DOHH2 (cell line): ENCODE results near the gene WHRN.

Experiments used
- H3F3A ChIP-seq: fragments of 200-600 bp; sonication (generic), shearing (Covaris generic); 2 replicates; pipeline ENCODE4 v1.6.0; 2016; ENCODE audit warnings: antibody characterized with exemption, mild to moderate bottlenecking; ENCODE audit not compliant: control insufficient read depth, insufficient read depth
- H3K27ac ChIP-seq: fragments of 200-600 bp; sonication (generic); 2 replicates; pipeline ENCODE4 v1.5.1; 2014; ENCODE audit warnings: low read depth, mild to moderate bottlenecking, low read length, moderate library complexity
- H3K27me3 ChIP-seq: fragments of 200-600 bp; sonication (generic); 2 replicates; pipeline ENCODE4 v1.6.1; 2014; ENCODE audit warnings: mild to moderate bottlenecking, low read length, mixed read lengths; ENCODE audit not compliant: control insufficient read depth
- H3K36me3 ChIP-seq: fragments of 200-600 bp; sonication (generic); 2 replicates; pipeline ENCODE4 v1.6.1; 2014; ENCODE audit warnings: mild to moderate bottlenecking, low read length, moderate library complexity, mixed read lengths; ENCODE audit not compliant: control insufficient read depth
- H3K4me1 ChIP-seq: fragments of 200-600 bp; sonication (generic); 2 replicates; pipeline ENCODE4 v1.6.1; 2014; ENCODE audit warnings: mild to moderate bottlenecking, low read length, mixed read lengths; ENCODE audit not compliant: control insufficient read depth
- H3K4me2 ChIP-seq: fragments of 200-600 bp; sonication (generic); 2 replicates; pipeline ENCODE4 v1.6.0; 2014; ENCODE audit warnings: mild to moderate bottlenecking, low read length, moderate library complexity
- H3K4me3 ChIP-seq: fragments of 200-600 bp; sonication (generic); 2 replicates; pipeline ENCODE4 v1.5.1; 2014; ENCODE audit warnings: mild to moderate bottlenecking, low read length, mixed read lengths
- H3K79me2 ChIP-seq: fragments of 200-600 bp; sonication (generic); 2 replicates; pipeline ENCODE4 v1.6.1; 2014; ENCODE audit warnings: mild to moderate bottlenecking, low read length, mixed read lengths; ENCODE audit not compliant: control insufficient read depth
- H3K9me2 ChIP-seq: fragments of 200-600 bp; sonication (generic); replicated peaks from 2 replicates; pipeline ENCODE4 v1.6.1; 2014; ENCODE audit warnings: mild to moderate bottlenecking, low read length, mixed read lengths; ENCODE audit not compliant: control insufficient read depth
- H3K9me3 ChIP-seq: fragments of 200-600 bp; sonication (generic); 2 replicates; pipeline ENCODE4 v1.6.1; 2014; ENCODE audit warnings: antibody characterized with exemption, low read length, mixed read lengths; ENCODE audit not compliant: control insufficient read depth, insufficient read depth
- H4K20me1 ChIP-seq: fragments of 200-600 bp; sonication (generic); 2 replicates; pipeline ENCODE4 v1.6.0; 2014; ENCODE audit warnings: low read depth, mild to moderate bottlenecking, antibody characterized with exemption, low read length, moderate library complexity; ENCODE audit not compliant: control insufficient read depth, insufficient read depth
- CTCF ChIP-seq: fragments of 200-600 bp; sonication (generic); IDR thresholded peaks from one replicate; pipeline ENCODE4 v1.5.1; 2014; ENCODE audit warnings: antibody characterized with exemption, mild to moderate bottlenecking, low read depth, low read length; ENCODE audit not compliant: poor library complexity, severe bottlenecking
- EZH2phosphoT487 ChIP-seq: fragments of 200-600 bp; sonication (generic); IDR thresholded peaks from 2 replicates; pipeline ENCODE4 v1.6.1; 2017; ENCODE audit warnings: borderline replicate concordance, mild to moderate bottlenecking, antibody characterized with exemption, low read length, moderate library complexity, mixed read lengths

The WHRN gene

GRCh38 chr9:114419796-114420195, 85.5 kb downstream of the WHRN start:
- Histone ChIP-seq H3K9me3 (no peaks in the 10 kb centered on the region), H3K27ac (no peak overlapping the region), H3K4me2 (no peak overlapping the region), H3K9me2 (no peaks in the 10 kb centered on the region), H4K20me1 (no peaks in the 10 kb centered on the region), H3K27me3 (peaks cover 16% of the 10 kb centered on the region; the same call in 1 of the 2 replicates), H3K4me1 (no peaks in the 10 kb centered on the region), H3K36me3 (no peaks in the 10 kb centered on the region), H3F3A (no peaks in the 10 kb centered on the region), H3K4me3 (no peak overlapping the region), H3K79me2 (no peaks in the 10 kb centered on the region)
- TF ChIP-seq CTCF (no peak), EZH2phosphoT487 (no peak)

- no peaks in the 10 kb centered on the region for H4K20me1 ChIP-seq
- no peak overlapping the region for H3K4me2 ChIP-seq
- no peak overlapping the region for H3K27ac ChIP-seq
- H3F3A ChIP-seq = no peaks in the 10 kb centered on the region
- TF ChIP-seq CTCF (no peak), EZH2phosphoT487 (no peak)
- H3K4me3 ChIP-seq = no peak overlapping the region
- no peaks in the 10 kb centered on the region for H3K9me2 ChIP-seq
- peaks cover 10% of the 10 kb centered on the region; the same call in 1 of the 2 replicates for H3K27me3 ChIP-seq
- no peaks in the 10 kb centered on the region for H3K4me1 ChIP-seq
- H3K79me2 ChIP-seq = no peaks in the 10 kb centered on the region
- H3K9me3 ChIP-seq = no peaks in the 10 kb centered on the region
- H3K36me3 ChIP-seq = no peaks in the 10 kb centered on the region
Measured at GRCh38 chr9:114418053-114418452, 87.2 kb downstream of the WHRN start.

GRCh38 chr9:114417511-114417910, 87.8 kb downstream of the WHRN start:
- Histone ChIP-seq H3K27me3 (peaks cover 7% of the 10 kb centered on the region; the same call in 1 of the 2 replicates), H3K9me2 (no peaks in the 10 kb centered on the region), H3K27ac (no peak overlapping the region), H3K79me2 (no peaks in the 10 kb centered on the region), H3K4me1 (no peaks in the 10 kb centered on the region), H3K4me3 (no peak overlapping the region), H4K20me1 (no peaks in the 10 kb centered on the region), H3K9me3 (no peaks in the 10 kb centered on the region), H3K4me2 (no peak overlapping the region), H3F3A (no peaks in the 10 kb centered on the region), H3K36me3 (no peaks in the 10 kb centered on the region)
- TF ChIP-seq CTCF (no peak), EZH2phosphoT487 (no peak)
